Measurements from ENCODE around the gene GRIK5.
"Not testable (repeated sequence)": the region's sequence is repeated elsewhere in the genome, so short reads cannot be mapped to it uniquely, and the experiment has no call there.

GRIK5 gene

DNA sequence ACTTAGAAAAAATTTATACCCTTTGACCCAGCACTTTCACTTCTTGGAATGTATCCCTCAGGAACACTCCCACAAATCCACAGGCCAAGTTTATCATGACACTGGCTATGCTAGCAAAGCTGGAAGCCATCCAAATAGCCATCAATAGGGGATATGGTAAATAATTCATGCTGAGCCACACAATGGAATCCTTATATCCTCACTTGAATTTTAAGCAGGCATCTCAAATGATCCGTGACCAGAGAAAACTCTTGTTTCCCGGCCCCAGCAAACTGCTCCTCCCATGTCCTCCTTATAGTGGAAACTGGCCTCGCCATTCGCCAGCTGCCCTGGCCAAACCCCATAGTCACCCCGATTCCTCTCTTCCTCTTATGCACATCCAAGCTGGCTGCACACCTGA is 37.6 kb downstream of the GRIK5 start:
- in situ Hi-C loops (cut with HindIII; ENCODE audit: low pct_ligation_motif_present, low pct_unique_long_range_greater_than_20kb, low sequenced_read_pairs) = no loop called here
- peak; percentile 29 for DNase-seq

DNA sequence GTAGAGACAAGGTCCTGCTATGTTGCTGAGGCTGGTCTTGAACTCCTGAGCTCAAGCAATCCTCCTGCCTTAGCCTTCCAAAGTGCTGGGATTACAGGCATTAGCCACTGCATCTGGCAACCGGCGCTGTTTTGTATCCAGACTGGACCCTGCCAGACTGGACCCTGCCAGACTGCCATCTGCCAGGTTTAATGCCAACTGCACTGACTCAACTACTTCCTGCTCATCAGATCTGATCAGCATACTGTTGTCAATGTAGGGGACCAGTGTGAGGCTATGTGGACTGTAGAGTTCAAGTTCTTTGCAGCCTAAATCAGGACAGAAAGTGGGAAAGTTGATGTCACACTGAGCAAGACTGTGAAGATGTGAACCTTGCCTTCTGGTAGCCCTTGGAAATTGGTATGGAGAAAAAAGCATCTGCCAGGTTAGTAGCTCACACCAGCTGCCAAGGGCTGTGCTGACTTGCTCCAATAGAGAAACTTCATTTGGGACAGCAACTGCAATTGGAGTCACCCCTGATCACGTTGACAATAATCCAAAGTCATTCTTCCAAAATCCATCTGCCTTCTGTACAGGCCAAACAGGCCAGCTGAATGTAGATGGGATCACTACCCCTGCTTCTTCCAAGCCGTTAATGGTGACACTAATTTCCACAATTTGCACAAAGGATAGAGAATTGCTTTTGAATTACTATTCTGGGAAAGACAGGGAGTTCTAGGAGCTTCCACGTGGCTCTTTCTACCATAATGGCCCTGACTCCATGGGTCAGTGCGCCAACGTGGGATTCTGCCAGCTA is 39.2 kb downstream of the GRIK5 start:
- in situ Hi-C loops (cut with HindIII; ENCODE audit: low pct_ligation_motif_present, low pct_unique_long_range_greater_than_20kb, low sequenced_read_pairs) = no loop called here
- no peak for DNase-seq

DNA sequence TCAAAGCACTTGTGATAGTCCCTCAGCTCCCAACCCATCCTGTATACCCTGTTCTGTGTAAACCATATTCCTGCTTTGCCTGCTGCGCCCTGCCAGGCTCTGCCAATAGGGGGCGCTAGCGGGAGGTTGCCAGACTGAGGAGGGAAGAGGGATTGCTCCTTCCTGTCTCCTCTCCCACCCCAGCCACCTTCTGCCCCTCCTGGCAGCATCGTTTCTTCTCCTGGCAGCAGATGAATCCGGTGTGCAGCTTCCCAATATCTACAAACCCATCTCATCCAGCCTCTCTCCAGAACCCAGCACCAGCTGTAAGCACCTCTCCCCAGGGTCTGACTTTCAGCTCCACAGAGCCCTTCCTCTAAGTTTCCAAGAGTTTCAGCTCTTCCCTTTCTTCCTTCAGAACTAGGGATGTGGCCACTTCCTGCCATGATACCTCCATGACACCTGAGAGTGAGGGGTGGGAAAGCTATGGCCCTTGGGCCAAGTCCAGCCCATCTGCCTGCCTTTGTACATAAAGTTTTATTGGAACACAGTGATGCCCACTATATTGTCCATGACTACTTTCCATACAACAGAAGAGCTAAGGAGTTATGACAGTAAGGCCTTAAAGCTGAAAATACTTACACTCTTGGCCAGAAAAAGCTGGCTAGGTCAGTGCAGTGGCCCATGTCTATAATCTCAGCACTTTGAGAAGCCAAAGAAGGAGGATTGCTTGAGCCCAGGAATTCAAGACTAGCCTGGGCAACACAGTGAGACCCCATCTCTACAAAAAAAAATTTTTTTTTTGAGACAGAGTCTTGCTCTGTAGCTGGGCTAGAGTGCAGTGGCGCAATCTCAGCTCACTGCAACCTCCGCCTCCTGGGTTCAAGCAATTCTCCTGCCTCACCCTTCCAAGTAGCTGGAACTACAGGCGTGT is 41.4 kb downstream of the GRIK5 start:
- DNase-seq = peak; percentile 18
- in situ Hi-C loops (cut with HindIII; ENCODE audit: low pct_ligation_motif_present, low pct_unique_long_range_greater_than_20kb, low sequenced_read_pairs) = no loop called here

DNA sequence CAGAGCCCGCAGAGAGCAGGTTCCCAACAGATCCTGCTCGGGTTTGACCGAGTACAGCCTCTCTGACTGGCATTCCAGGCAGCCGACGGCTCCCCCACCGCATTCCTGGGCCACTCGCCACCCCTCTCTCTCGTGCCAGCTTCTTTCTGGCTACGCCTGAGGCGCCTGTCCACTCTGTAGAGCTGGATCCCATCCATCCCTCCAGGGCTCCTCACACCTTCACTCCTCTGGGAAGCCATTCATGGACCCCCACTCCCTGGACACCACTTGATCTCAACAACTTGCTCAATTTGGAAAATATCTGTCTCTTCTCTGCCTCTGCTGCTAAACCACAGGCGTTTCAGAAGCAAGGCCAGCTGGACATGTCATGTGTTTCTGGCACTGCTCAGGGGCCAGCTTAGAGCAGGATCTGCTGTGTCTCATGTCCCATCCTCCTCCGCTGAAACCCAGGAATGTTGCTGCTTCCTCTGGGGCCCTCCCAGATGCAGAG is 45.3 kb downstream of the GRIK5 start:
- in situ Hi-C loops (cut with HindIII; ENCODE audit: low pct_ligation_motif_present, low pct_unique_long_range_greater_than_20kb, low sequenced_read_pairs) = no loop called here
- DNase-seq = no peak

DNA sequence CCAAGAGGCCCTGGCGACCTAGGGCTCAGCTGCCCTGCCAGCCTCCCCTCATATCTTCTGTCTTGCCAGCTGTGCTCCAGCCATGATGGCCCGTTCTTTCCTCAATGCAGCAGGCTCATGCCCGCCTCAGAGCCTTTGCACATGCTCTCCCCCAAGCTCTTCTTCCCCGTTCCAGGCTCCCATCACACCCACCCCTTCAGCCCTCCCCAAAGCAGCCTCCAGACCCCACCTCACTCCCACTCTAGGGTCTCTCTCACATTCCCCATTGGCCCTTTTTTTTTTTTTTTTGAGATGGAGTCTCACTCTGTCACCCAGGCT is 46.1 kb downstream of the GRIK5 start:
- in situ Hi-C loops (cut with HindIII; ENCODE audit: low pct_ligation_motif_present, low pct_unique_long_range_greater_than_20kb, low sequenced_read_pairs) = no loop called here
- no peak for DNase-seq

DNA sequence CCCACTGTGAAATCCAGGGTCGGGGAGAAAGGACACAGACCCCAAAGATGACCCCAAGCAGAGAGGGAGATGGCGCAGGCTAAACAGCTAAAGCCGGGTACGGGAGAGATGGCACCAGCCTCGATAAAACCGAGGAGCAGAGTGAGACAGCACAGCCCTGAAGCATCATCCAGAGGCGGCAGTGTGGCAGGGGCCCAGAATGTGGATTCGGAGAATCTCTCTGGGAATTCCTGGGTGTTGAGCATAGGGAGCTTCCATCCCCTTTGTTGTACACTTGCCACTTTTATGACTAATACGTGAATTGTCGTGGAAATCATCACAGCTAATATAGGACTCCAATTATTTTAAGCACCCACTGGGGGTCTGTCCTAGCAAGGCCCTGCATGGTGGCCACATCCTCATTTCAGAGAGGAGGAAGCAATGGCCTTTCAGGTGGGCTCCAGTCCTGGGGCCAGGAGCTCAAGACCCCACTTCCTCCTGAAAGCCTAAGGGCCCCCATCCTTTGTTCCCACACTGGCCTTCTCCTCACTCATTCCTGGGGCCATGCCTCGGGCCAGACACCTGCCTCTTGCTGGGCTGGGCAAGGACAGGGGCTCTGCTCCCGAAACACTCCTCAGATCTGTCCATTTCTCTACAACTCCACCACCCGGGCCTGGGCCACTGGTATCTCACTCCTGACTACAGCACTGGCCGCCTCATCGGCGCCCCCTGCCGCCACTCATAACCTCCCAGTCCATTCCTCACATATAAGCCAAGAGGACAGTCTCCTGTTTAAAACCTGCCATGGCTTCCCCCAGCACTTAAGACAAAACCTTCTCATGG is 46.7 kb downstream of the GRIK5 start:
- in situ Hi-C loops (cut with HindIII; ENCODE audit: low pct_ligation_motif_present, low pct_unique_long_range_greater_than_20kb, low sequenced_read_pairs) = no loop called here
- DNase-seq = peak; percentile 25

DNA sequence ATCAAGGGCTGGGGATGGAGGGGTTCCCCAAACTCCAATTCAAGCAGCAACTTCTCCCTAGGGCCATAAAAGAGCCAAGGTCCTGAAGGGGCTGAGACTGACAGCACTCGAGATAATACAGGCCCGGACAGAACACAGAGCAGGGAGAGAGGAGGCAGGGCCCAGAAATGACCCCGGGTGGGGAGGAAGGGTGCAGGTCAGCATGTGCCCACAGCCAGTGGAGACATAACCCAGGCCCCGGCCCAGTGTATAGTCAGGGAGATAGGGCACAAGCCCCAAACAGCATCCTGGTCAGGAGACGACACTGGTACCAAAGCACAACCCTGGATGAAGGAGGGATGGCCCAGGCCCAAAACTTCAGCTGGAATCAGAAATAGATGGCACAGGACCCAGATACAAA is 47.4 kb downstream of the GRIK5 start:
- no peak for DNase-seq
- in situ Hi-C loops (cut with HindIII; ENCODE audit: low pct_ligation_motif_present, low pct_unique_long_range_greater_than_20kb, low sequenced_read_pairs) = no loop called here

DNA sequence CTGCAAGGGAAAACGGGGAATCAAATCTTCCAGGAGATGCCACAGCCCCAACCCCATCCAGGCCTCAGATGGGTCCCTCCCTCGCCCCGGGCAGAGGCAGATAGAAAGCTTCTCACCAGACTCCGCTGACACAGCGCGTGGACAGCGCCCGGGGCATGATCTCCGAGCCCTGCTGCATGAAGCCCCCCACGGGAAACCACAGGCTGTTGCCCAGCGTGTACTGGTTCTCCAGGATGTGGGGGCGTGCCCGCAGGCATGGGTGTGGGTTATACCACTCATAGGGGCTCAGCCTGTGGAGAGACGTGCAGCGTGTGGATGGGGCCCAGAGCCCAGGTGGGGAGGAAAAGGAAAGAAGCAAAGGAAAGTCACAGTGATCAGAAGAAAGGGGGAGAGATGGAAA is 48.8 kb downstream of the GRIK5 start:
- in situ Hi-C loops (cut with HindIII; ENCODE audit: low pct_ligation_motif_present, low pct_unique_long_range_greater_than_20kb, low sequenced_read_pairs) = no loop called here

DNA sequence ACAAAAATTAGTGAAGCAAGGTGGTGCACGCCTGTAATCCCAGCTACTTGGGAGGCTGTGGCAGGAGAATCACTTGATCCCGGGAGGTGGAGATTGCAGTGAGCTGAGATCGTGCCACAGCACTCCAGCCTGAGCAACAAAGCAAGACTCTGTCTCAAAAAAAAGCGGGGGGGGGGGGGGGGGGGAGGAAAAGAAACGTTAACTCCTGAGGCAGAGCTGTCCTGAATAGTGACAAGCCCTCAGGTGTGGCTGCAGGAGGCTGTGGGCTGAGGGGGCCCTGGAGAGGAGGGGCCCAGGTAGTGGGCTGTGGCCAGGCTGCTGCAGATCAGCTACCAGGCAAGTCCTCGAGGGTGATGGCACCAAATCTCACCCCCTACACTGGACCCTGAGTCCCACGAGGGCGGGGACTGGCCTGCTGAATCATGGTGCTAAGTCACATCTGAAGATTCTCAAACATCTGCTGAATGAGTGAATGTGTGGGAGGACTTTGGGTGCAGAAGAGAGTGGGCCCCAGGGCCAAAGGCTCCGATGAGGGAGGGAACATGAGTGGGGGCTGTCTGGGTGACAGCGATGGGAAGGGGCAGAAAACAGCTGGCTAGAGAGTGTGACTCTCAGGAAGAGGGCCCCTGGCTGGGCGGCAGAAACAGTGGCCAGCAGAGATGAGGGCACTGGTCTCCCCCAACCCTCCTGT is 51.4 kb downstream of the GRIK5 start:
- no peak for DNase-seq
- in situ Hi-C loops (cut with HindIII; ENCODE audit: low pct_ligation_motif_present, low pct_unique_long_range_greater_than_20kb, low sequenced_read_pairs) = no loop called here

More for the DNA sequence above, 48.8 kb downstream of the GRIK5 start:
- no peak for DNase-seq

DNA sequence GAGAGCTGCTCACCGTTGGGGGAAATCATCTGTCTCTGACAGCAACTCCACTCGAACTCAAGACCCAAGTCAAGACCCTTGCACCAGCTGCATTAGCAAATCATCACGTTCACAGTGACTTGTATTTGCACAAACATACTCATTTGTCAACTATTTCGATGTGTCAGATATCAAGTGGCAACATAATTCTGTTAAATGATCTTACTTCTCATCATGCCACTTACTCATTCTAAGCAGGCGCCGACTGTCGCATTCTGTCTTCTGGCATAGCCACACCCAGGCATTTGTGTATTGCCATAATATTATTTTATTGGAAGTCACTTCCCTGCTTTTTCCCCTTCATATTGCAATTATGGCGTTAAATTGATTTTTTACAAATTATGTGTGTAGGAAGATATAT is 53.0 kb downstream of the GRIK5 start:
- in situ Hi-C loops (cut with HindIII; ENCODE audit: low pct_ligation_motif_present, low pct_unique_long_range_greater_than_20kb, low sequenced_read_pairs) = no loop called here
- DNase-seq = no peak

DNA sequence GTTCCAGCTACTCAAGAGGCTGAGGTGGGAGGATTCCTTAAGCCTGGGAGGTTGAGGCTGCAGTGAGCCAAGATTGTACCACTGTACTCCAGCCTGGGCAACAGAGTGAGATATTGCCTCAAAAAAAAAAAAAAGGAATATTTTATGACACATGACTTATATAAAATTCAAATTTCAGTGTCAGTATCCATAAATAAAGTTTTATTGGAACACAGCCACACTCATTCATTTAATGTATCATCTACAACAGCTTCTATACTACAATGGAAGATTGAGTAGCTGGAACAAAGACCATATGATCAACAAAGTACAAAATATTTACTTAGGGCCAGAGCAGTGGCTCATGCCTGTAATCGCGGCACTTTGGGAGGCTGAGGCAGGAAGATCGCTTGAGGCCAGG is 57.3 kb downstream of the GRIK5 start:
- DNase-seq = not testable (repeated sequence)

DNA sequence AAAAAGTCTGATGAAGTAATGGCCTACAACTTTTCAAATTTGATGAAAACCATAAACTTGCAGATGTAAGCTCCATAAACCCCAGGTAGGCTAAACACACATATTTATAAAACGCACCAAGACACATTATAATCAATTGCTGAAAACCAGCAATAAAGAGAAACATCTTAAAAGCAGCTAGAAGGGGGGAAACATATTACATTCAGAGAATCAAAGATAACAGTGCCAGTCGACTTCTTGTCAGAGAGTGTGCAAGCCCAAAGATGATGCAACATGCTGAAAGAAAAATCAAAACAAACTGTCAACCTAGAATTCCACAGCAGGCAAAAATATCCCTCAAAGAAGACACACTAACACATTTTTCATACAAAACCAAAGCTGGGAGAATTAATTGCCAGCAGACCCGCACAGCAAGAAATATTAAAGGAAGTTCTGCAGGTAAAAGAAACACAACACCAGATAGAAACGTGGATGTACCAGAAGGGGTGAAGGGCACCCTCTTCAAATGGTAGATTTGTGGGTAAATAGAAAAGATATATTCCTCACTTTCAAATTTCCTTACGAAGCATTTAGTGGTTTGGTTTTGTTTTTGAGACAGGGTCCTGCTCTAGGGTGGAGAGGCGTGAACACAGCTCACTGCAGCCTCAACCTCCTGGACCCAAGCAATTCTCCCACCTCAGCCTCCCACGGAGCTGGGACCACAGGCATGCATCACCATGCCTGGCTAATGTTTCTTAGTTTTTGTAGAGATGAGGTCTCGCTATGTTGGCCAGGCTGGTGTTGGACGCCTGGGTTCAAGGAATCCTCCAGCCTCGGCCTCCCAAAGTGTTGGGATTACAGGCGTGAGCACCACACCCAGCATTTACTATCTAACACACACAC is 59.5 kb downstream of the GRIK5 start:
- peak; percentile 8 for DNase-seq
- in situ Hi-C loops (cut with HindIII; ENCODE audit: low pct_ligation_motif_present, low pct_unique_long_range_greater_than_20kb, low sequenced_read_pairs) = no loop called here

More for the DNA sequence above, 57.3 kb downstream of the GRIK5 start:
- in situ Hi-C loops (cut with HindIII; ENCODE audit: low pct_ligation_motif_present, low pct_unique_long_range_greater_than_20kb, low sequenced_read_pairs) = not testable (repeated sequence)

DNA sequence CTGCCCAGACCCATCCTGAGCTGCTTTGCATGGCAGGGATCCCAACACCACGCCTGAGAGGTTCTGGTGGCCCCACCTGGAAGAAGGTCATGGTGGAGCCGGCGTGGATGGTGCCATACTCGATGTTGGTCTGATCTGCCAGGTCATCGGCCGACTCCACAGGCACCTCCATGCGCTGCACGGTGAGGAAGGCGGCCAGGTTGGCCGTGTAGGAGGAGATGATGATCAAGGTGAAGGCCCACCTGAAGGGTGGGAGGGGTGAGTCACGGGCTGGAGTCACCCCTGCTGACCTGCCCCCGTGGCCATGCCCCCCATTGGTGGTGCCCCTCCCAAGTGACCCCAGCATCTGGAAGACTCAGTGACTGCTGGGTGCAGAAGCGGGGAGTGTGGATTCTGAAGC is 63.4 kb downstream of the GRIK5 start:
- in situ Hi-C loops (cut with HindIII; ENCODE audit: low pct_ligation_motif_present, low pct_unique_long_range_greater_than_20kb, low sequenced_read_pairs) = no loop called here
- DNase-seq = no peak

DNA sequence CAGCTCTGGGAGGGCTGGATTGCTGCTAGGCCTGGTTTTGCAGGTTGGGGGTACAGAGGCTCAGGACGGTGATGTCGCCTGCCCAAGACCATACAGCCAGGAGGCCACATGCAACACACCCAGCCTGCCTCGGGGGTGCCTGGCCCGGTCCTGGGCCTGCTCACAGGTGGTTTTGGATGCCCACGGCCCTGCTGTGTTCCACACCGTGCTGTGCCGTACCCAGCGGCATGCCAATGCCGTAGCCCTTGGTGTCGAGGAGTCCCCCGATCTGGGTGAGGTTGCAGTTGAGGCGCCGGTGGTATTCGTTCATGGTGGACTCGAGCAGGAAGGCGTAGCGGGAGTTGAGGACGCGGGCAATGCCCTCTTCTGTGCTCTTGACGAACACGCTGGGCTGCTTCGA is 64.5 kb downstream of the GRIK5 start:
- DNase-seq = no peak
- in situ Hi-C loops (cut with HindIII; ENCODE audit: low pct_ligation_motif_present, low pct_unique_long_range_greater_than_20kb, low sequenced_read_pairs) = no loop called here

DNA sequence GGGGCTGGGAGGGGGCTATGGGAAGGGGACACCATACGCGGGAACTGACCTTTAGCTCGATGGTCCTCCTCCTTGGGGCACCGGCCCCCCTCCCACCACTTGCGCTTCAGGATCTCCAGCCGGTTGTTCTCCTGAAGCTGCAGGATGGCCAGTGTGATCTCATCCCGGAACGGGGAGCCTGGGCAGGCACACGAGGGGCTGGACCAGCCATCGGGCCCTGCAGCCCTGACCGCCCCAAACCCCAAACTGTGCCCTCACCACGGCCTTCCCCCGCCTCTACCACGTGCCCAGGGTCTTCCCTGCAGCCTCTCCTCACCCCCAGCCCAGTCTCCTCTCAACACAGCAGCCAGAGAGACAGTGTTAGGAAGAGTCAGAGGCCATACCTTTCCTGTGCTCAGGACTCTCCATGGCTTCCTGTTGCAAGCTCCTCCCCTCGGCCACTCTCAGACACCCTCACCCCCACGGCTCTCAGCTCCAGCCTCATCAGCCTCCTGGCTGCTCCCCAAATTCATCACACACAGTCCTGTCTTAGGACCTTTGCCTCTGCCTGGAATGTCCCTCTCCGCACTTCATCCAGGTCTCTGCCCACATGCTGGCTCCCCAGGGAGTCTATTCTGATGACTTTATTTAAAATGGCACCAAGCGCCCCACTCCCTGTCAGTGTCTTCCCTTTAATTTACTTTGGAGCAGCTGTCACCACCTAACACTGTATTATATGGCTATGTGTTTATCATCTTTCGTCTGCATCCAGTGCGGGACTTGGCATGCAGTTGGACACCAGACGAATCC is 66.3 kb downstream of the GRIK5 start:
- no peak for DNase-seq
- in situ Hi-C loops (cut with HindIII; ENCODE audit: low pct_ligation_motif_present, low pct_unique_long_range_greater_than_20kb, low sequenced_read_pairs) = no loop called here

DNA sequence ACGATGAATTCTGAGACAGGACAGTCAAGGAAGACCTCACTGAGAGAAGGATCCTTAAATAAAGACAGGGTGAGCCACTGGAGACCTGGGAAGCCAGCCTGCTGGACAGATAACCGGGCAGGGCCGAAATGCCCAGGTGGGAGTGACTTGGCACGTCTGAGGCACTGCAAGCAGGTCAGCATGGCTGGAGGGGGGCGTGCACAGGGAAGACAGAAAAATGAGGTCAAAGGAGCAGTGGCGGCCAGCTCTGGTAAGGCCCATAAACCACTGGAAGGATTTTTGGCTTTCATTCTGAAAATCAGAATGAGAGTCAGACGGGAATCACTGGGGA is 70.2 kb downstream of the GRIK5 start:
- no peak for DNase-seq
- in situ Hi-C loops (cut with HindIII; ENCODE audit: low pct_ligation_motif_present, low pct_unique_long_range_greater_than_20kb, low sequenced_read_pairs) = no loop called here

Data from ACHN (cell line).